ENCODE measurements around the gene KBTBD12.
"Not testable (repeated sequence)": the region's sequence is repeated elsewhere in the genome, so short reads cannot be mapped to it uniquely, and the experiment has no call there.

Gene KBTBD12

DNA sequence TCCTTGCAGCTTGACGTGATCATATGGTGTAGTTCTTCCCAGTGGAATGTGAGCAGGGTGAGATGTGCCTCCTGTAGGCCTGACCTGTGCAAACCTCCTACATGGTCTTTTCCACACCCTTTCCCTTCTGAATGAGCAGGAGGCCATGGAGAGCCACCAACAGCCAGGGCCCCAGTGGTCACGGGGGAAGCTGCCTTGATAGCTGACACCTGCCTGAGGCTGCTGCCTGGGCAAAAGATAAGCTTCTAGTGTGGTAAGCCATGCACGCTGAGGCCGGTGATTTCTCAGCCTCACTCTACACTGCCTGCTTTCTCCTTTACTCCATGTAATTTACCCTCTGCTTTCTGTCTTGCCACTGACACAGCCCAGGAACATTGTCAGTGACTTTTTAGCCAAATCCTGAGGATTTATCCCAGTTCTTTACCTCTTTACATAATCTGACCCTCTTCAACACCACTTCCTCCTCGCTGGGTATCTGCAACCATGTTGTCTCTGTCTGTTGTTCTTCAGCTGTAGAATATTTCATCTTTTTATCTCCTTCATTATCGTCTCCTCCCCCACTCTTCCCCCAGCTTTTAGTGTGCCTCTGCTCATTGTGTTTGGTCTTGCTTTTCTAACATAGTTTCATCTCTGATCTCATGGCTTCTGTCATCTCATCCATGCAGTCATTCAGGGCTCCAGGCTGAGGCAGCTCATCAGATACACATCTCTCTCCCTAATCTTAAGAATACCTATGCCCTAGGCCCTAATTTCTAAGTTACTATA is 11.2 kb upstream of the KBTBD12 start:
- DNase-seq (ENCODE audit: low read depth, low spot score) = no peak

- DNase-seq (ENCODE audit: low read depth, low spot score) = no peak
Observed at GRCh38 chr3:127905556-127905955, 9.5 kb upstream of the KBTBD12 start.

DNA sequence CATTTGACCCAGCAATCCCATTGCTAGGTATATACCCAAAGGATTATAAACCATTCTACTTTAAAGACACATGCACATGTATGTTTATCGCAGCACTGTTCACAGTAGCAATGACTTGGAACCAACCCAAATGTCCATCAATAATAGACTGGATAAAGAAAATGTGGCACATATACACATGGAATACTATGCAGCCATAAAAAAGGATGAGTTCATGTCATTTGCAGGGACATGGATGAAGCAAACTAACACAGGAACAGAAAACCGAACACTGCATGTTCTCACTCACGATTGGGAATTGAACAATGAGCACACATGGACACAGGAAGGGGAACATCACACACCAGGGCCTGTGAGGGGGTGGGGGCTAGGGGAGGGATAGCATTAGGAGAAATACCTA is 8.4 kb upstream of the KBTBD12 start:
- DNase-seq (ENCODE audit: low read depth, low spot score) = not testable (repeated sequence)

GRCh38 chr3:127908202-127908601 is 6.8 kb upstream of the KBTBD12 start:
- no peak for DNase-seq (ENCODE audit: low read depth, low spot score)

GRCh38 chr3:127908951-127909350 is 6.1 kb upstream of the KBTBD12 start:
- DNase-seq (ENCODE audit: low read depth, low spot score) = no peak

DNA sequence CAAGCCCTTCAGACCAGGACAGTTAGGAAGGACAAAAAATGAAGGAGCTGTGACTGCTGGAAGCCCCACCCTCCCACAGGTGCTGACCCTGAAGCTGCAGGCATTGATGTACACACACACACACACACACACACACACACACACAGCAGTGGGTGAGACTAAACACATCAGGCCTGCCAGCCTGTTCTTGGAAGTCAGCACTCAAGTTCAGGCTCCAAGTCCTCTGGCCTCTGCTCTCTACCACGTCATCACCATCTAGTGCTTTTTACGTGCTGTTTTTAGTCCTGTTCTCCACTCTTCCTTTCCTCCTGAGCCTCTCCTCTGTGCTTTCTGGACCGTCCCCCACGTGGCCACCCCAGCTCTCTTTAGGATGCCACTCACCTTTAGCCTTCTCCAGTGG is 5.4 kb upstream of the KBTBD12 start:
- DNase-seq (ENCODE audit: low read depth, low spot score) = no peak

GRCh38 chr3:127911421-127911931 is 3.6 kb upstream of the KBTBD12 start:
- no peak for DNase-seq (ENCODE audit: low read depth, low spot score)

DNA sequence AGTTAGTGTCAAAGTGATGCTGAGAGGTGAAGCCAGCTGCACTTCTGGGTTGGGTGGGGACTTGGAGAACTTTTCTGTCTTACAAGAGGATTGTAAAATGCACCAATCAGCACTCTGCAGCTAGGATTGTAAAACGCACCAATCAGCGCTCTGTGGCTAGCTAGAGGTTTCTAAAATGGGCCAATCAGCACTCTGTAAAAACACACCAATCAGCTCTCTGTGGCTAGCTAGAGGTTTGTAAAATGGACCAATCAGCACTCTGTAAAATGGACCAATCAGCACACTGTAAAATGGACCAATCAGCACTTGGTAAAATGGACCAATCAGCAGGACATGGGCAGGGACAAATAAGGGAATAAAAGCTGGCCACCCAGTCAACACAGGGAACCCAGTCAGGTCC is 1.2 kb upstream of the KBTBD12 start:
- not testable (repeated sequence) for DNase-seq (ENCODE audit: low read depth, low spot score)

- DNase-seq (ENCODE audit: low read depth, low spot score) = no peak
Observed at GRCh38 chr3:127914584-127914983, 448 bp upstream of the KBTBD12 start.

DNA sequence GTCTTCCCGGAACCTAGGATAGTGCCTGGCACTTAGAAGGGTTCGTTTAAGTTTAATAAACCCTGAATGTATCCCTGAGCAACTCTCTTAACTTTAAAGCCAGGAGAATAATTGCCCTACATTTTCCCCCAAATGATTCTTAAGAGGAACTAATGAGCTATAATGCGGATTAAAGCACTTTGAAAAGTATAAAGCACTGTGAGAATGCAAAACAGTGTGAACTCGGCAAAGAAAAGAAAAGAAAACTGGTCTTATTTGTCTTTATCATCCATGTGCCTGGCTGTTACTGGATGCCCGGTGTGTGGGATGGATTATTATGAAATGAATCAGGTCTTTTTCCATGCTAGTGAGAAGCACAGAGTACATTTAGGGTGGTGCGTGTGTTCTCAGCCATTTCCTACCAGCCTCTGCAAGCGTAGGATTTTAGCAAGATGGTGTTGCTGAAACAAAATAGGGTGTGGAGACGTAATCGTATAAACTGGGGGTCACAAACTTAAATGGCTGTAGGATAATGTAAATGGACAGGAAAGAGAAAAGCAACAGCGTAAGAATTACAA is 983 bp downstream of the KBTBD12 start:
- no peak for DNase-seq (ENCODE audit: low read depth, low spot score)

DNA sequence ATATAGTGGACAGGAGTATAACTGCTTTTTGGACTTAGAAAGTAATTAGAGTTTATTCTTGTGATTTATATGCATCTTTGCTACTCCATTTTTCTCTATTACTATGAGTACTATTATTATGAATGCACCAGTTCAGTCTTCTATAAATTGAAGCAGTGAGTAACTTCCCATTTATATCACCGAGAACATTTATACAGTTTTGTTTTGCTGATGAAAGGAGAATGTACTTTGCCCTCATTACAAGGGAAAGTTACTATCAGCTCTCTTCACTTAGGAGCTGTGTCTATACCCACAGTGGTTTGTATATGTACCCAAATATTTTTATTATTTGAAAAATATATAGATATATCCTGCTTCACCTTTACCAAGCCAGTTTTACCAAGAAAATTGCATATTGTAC is 5.7 kb downstream of the KBTBD12 start:
- DNase-seq (ENCODE audit: low read depth, low spot score) = no peak

DNA sequence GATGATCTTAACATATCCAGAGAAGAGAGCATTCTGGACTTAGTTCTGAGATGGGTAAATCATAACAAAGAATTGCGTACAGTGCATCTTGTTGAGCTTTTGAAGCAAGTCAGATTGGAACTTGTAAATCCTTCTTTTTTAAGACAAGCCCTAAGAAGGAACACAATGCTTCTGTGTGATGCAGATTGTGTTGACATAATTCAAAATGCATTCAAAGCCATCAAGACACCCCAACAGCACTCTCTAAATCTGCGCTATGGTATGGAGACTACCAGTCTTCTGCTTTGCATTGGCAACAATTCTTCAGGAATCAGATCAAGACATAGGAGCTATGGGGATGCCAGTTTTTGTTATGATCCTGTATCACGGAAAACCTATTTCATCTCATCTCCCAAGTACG is 8.6 kb downstream of the KBTBD12 start:
- DNase-seq (ENCODE audit: low read depth, low spot score) = no peak

DNA sequence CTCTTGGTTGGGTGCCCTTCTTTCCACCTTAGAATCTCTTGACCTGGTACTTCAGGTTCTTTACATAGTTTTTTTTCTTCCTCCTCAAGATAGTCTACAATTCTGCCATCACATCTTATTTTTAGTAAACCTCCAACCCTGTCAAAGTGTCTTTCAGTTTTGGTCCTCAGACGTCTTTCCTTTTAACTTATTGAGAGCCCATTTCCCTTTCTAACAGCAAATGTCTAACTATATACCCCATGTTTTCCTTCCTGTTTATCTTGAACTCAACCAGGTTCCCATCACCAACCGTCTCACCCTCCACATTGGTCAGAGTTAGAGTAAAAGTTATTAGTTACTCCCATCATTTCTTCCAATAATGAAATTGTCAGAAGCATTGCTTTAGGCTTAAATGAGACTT is 10.4 kb downstream of the KBTBD12 start:
- DNase-seq (ENCODE audit: low read depth, low spot score) = no peak

GRCh38 chr3:127927829-127928604 is 13.0 kb downstream of the KBTBD12 start:
- no peak for DNase-seq (ENCODE audit: low read depth, low spot score)

- no peak for DNase-seq (ENCODE audit: low read depth, low spot score)
Observed at GRCh38 chr3:127929818-127930413, 14.9 kb downstream of the KBTBD12 start.

DNA sequence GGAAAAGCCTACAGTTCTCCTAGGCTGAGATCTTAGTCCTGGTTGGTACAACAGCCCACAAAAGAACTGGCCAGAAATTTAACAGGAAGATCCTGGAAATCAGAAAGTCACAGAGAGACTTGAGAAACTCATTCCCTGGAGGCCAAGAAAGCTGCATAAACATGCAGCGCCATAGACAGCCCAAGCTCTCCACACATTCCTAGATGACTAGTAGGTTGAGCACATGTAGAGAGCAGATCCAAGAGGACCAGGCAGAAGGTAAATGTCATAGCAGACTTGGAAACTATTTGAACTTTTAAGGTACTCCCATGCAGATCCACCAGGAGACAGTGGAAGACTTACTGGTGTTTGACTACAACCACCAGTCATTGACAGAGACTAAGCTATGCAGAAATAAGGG is 18.4 kb downstream of the KBTBD12 start:
- DNase-seq (ENCODE audit: low read depth, low spot score) = no peak

GRCh38 chr3:127938800-127939199 is 23.8 kb downstream of the KBTBD12 start:
- DNase-seq (ENCODE audit: low read depth, low spot score) = no peak

DNA sequence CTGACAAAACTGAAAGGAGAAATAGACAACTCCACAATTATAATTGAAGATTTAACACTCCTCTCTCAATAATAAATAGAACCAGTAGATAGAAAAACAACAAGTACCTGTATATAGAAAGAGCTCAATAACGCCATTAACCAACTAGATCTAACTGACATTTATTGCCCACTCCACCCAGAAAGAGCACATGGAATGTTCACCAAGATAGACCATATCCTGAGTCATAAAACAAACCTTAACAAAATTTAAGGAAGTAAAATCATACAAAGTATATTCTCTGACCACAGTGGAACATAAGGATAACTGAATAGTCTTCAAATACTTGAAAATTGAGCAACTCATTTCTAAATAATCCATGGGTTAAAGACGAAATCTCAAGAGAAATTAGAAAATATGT is 25.1 kb downstream of the KBTBD12 start:
- no peak for DNase-seq (ENCODE audit: low read depth, low spot score)

DNA sequence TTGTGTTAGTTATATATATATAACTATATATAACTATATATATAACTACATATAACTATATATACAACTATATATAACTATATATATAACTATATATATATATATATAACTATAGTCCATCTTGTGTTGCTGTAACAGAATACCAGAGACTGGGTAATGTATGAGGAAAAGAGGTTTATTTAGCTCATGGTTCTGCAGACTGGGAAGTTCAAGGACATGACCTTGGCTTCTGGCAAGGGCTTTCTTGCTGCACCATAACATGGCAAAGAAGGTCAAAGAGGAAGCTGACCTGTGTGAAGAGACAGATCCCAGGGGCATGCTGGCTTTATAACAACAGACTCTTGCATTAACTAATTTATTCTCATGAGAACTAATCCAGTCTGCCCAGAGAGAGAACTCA is 27.6 kb downstream of the KBTBD12 start:
- DNase-seq (ENCODE audit: low read depth, low spot score) = no peak

DNA sequence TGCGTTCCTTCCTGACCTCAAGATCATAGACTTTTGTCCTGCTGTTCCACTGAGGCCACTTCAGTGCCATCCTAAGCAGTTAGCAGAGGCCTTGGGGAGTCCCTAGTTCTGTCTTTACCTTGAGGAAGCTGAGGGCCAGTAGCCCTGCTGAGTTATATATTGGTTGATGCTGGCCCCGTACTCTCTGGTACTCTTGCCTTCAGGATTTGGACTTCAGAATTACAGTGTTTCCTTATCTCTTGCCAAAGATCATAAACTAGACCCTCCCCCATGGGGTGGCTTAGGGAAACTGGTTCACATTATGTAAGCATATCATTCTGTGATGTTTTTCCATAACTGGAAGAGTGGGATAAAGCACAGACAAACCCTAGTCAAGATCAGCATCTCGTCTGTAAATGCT is 33.2 kb downstream of the KBTBD12 start:
- no peak for DNase-seq (ENCODE audit: low read depth, low spot score)

GRCh38 chr3:127949446-127950055 is 34.5 kb downstream of the KBTBD12 start:
- no peak for DNase-seq (ENCODE audit: low read depth, low spot score)

DNA sequence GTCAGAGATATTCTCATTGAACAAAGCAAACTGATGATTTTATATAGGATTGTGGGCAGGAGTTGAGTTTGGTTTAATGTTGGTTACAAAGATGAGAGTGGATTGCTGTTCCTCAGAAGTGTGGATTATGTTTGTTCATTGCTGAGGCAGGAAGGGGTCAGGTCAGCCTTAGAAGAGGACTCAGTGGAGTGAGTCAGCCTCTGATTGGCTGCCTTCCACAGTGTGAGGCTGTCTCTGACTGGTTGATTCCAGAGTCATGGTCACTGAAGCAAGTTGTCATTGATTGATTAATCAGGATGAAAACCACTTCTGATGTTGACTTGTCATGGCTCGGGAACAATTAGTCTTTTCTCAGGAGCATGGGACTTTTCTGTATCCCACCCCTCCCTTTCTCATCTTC is 36.2 kb downstream of the KBTBD12 start:
- DNase-seq (ENCODE audit: low read depth, low spot score) = no peak

All from activated CD4-positive, CD25-positive, alpha-beta regulatory T cell treated with anti-CD3 and anti-CD28 coated beads, Interleukin-2, amount 50 U/mL, for 16 hours (primary cell).